Measurements from ENCODE around the gene CACNG4. TPM values are rescaled to one million over a fixed set of nuclear protein-coding genes. Genes with fewer than 3 reads are reported as not detected.

The CACNG4 gene
- total and polyA plus RNA-seq, 12 donors = 0.11 to 2.4 (median 0.88) TPM; not detected in 4

DNA sequence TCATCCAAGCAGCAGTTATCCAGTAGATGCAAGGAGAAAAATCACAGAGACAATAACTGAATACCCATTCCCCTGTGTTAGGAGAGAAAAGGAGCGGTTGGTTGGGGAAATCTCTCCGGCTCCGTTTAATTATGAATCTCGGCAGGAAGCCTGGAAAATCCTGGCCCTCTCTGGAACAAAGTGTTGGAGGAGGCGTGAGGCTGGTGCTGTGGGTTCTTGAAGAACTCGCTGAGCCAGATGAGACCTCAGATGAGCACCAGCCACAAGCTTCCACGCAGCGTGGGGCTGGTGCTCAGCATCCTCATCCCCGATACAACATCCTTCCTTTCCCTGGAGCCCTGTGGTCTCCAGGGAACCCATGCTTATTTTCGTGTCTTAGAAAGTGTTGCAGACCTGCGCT, 39.7 kb downstream of the CACNG4 start:
- Histone ChIP-seq H3K27ac (no peak overlapping the region), H3K4me3 (no peak overlapping the region), H3K36me3 (replicated peaks in 1 of 2) (no peaks in the 10 kb centered on the region), H3K9me3 (replicated peaks in 1 of 3) (no peaks in the 10 kb centered on the region), H3K27me3 (no peaks in the 10 kb centered on the region), H3K4me1 (replicated peaks in 1 of 2) (no peaks in the 10 kb centered on the region)
- TF ChIP-seq POLR2A (IDR thresholded peaks at IDR 0.05) = no peak
- TF ChIP-seq, protein P1, sequence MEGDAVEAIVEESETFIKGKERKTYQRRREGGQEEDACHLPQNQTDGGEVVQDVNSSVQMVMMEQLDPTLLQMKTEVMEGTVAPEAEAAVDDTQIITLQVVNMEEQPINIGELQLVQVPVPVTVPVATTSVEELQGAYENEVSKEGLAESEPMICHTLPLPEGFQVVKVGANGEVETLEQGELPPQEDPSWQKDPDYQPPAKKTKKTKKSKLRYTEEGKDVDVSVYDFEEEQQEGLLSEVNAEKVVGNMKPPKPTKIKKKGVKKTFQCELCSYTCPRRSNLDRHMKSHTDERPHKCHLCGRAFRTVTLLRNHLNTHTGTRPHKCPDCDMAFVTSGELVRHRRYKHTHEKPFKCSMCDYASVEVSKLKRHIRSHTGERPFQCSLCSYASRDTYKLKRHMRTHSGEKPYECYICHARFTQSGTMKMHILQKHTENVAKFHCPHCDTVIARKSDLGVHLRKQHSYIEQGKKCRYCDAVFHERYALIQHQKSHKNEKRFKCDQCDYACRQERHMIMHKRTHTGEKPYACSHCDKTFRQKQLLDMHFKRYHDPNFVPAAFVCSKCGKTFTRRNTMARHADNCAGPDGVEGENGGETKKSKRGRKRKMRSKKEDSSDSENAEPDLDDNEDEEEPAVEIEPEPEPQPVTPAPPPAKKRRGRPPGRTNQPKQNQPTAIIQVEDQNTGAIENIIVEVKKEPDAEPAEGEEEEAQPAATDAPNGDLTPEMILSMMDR (IDR thresholded peaks at IDR 0.05) = no peak
- intact Hi-C loops (cut with DNase I) = loop anchor here in 1 of 2 donors (10.0 kb wide), 1 partner anchor 59 kb away; no protein-coding TSS in a partner anchor
- 78 to 84% (median 79%) methylated on average over 10 to 11 of the region's 11 CpGs for WGBS, 4 donors
- no peak for DNase-seq

DNA sequence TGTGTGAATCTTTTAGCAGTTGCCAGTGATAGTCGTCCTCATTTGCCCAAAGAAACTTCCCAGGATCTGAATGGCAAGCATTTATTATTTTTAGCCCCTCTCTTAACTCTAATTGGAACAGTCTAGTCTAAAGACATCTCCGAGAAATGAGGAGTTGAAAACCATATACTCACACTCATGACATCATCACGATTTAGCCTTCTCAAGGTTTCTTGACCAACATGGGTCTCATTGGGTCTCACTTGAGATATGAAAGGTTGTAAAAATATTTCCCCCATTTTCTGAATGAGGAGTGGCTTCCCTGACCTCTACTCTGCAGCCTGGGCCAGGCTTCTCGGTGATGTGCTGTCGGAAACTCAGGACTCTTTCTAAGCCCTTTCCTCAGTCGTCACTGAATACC, 42.8 kb downstream of the CACNG4 start:
- Histone ChIP-seq H3K27ac (no peak overlapping the region), H3K4me1 (replicated peaks in 1 of 2) (no peaks in the 10 kb centered on the region), H3K36me3 (replicated peaks in 1 of 2) (no peaks in the 10 kb centered on the region), H3K27me3 (no peaks in the 10 kb centered on the region), H3K4me3 (no peak overlapping the region), H3K9me3 (replicated peaks in 1 of 3) (no peaks in the 10 kb centered on the region)
- DNase-seq = no peak
- WGBS, 4 donors = 84 to 92% (median 86%) methylated on average over 6 of the region's 6 CpGs
- TF ChIP-seq POLR2A (IDR thresholded peaks at IDR 0.05) = no peak
- intact Hi-C loops (cut with DNase I) = loop anchor here in 1 of 2 donors (10.0 kb wide), 1 partner anchor 62 kb away; no protein-coding TSS in a partner anchor

DNA sequence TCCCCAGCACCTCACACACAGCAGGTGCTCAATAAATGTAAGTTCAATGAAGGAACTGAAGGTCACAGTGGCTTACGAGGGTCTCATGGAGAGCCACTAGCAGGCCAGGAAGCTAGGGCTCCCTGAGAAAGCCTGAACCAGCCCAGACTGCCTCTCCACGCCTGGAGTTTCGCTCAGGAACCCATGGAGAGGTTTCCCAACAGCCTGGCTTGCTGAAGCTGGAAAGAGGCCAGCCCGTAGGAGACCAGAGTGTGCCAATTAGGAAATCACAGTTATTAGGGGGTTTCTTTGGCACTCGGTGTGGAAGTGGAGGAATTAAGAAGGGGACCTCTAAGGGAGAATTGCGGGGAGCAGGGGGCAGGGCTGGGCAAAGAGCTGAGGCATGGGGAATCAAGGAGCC, 43.6 kb downstream of the CACNG4 start:
- 81 to 90% (median 89%) methylated on average over 6 of the region's 6 CpGs for whole genome bisulfite sequencing, 4 donors
- DNase-seq = no peak
- H3K27me3 ChIP-seq = no peaks in the 10 kb centered on the region
- no peak overlapping the region for H3K4me3 ChIP-seq
- intact Hi-C loops (cut with DNase I) = loop anchor here in 1 of 2 donors (10.0 kb wide), 1 partner anchor 63 kb away; no protein-coding TSS in a partner anchor
- H3K4me1 ChIP-seq (replicated peaks in 1 of 2) = no peaks in the 10 kb centered on the region
- no peaks in the 10 kb centered on the region for H3K36me3 ChIP-seq (replicated peaks in 1 of 2)
- H3K9me3 ChIP-seq (replicated peaks in 1 of 3) = no peaks in the 10 kb centered on the region
- TF ChIP-seq, protein P1 (IDR thresholded peaks at IDR 0.05) = no peak
- no peak for TF ChIP-seq POLR2A (IDR thresholded peaks at IDR 0.05)
- H3K27ac ChIP-seq = no peak overlapping the region

DNA sequence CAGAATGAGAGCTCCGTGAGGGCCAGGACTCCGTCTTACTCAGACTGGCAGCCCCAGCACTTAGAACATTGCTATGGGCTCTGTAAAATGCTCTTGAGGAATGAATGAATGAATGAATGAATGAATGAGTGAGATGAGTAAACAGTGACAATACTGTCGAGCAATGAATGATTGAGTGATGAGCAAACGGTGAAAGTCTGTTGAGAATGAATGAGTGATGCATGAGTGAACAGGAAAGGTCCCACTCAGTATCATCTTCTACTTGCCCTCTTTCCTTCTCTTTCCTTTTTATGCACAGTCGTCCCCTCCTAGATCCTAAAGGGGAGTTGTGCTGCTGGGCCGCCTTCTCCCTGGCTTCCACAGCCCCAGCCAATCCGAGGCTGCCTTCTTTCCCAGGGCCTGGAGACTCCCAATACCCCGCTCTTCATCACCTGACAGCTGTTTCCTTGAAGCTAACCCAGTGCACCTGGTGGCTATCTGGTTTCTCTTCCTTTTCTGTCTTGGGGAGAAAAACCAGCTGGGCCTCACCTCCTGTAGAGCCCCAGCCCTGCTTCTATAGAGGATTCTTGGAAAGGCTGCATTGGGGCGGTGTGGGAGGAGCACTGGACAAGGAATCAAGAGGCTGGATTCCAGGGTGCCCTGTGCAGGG, 47.1 kb downstream of the CACNG4 start:
- intact Hi-C loops (cut with DNase I) = no loop called here
- Histone ChIP-seq H3K4me1 (replicated peaks in 1 of 2) (no peaks in the 10 kb centered on the region), H3K27me3 (no peaks in the 10 kb centered on the region), H3K27ac (no peak overlapping the region), H3K36me3 (replicated peaks in 1 of 2) (no peaks in the 10 kb centered on the region), H3K4me3 (no peak overlapping the region), H3K9me3 (replicated peaks in 1 of 3) (no peaks in the 10 kb centered on the region)
- no peak for DNase-seq
- WGBS, 4 donors = 75 to 80% (median 76%) methylated on average over 9 of the region's 9 CpGs
- TF ChIP-seq, protein P1 (IDR thresholded peaks at IDR 0.05) = no peak
- no peak for TF ChIP-seq POLR2A (IDR thresholded peaks at IDR 0.05)

DNA sequence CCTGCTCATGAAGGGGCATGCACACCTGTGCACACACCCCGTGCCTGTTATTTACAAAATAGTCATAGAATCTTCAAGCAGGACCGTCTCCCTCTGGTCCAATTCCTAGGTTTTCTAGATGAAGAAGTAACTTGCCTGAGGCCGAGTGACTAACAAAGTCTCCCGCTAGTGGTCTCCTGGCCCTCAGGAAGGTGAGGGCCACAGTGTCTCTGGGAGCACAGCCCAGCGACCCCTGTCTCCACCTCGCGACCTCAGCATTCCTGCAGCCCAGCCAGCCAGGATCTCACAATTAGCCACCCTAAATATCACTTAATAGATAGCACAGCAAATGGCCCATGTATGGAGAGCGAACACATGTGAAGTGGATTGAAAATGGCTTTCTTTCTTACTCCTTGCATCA, 49.4 kb downstream of the CACNG4 start:
- TF ChIP-seq, protein P1 (IDR thresholded peaks at IDR 0.05) = no peak
- no peak for TF ChIP-seq POLR2A (IDR thresholded peaks at IDR 0.05)
- H3K27ac ChIP-seq = no peak overlapping the region
- no peaks in the 10 kb centered on the region for H3K9me3 ChIP-seq (replicated peaks in 1 of 3)
- intact Hi-C loops (cut with DNase I) = no loop called here
- WGBS, 4 donors = 86 to 94% (median 89%) methylated on average over 8 of the region's 8 CpGs
- H3K4me1 ChIP-seq (replicated peaks in 1 of 2) = no peaks in the 10 kb centered on the region
- no peaks in the 10 kb centered on the region for H3K27me3 ChIP-seq
- H3K36me3 ChIP-seq (replicated peaks in 1 of 2) = no peaks in the 10 kb centered on the region
- no peak overlapping the region for H3K4me3 ChIP-seq
- DNase-seq = no peak
